Stimulated activated CD4-positive, alpha-beta T cell treated with anti-CD3 and anti-CD28 coated beads, TNF-alpha, amount 100 ng/mL, for 48 hours (primary cell): ENCODE measurements around the gene UFM1.
"Not testable (repeated sequence)": the region's sequence is repeated elsewhere in the genome, so short reads cannot be mapped to it uniquely, and the experiment has no call there.

Source experiments
- DNase-seq, 3 donors: peaks; one replicate each; pipeline ENCODE4 v3.0.0-alpha.2; 2020; ENCODE audit warnings: low read depth in 3 of 3

The UFM1 gene

DNA sequence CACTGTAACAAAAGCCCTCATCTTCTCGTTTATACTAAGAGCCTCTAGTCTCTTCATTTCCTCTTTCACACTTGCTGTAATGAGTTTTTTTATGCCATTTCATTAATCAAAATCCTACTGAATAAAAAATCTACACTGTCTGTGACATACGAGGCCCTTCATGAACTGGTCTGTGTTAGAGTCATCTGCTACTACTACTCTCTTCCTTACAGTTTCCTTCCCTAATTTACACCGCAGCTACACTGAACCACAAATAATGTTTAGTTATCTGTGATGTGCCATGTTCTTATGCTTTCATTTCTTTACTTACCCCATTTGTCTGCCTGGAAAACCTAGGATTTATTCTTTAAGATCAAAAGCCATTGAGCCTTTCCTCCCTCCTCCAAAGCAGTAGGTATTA is 16.0 kb downstream of the UFM1 start:
- no peak for DNase-seq

DNA sequence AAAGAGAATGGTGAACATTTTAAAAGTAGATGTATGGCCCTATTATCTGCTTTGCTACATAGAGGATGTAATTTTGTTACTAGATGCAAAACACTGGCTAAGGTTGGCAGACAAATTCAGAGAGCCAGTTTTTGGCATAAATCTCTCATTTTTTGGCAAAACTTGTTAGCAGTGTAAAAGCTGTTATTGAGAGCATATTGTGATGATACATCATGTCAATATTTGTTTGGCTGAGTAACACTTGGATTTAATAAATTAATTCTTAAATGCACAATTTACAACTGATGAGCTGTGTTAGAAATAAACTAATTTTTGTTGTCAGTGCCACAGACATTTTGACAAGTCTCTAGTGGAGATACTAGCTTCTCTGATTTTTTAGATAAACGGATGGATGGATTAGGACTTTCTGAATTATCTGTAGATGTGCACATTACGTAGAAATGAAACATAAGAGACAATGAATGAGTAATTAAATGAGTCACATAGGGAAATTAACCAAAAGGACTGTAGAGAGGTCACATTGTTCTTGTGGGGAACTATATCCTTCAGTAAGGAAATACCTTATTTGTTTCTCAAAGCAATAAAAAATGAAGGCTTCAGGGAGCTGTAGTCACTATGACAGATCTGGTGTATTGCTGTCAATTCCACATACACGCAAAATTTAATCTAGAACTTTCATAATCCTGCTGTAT is 17.4 kb downstream of the UFM1 start:
- no peak for DNase-seq

GRCh38 chr13:38369058-38369457 is 19.4 kb downstream of the UFM1 start:
- DNase-seq, result no peak

DNA sequence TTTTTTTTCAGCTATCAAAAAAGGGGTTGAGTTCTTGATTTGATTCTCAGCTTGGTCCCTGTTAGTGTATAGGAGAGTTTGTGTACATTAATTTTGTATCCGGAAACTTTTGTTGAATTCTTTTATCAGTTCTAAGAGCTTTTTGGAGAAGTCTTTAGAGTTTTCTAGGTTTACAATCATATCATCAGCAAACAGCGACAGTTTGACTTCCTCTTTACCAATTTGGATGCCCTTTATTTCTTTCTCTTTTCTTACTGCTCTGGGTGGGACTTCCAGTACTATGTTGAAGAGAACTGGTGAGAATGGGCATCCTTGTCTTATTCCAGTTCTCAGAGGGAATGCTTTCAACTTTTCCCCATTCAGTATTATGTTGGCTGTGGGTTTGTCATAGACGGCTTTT is 20.4 kb downstream of the UFM1 start:
- not testable (repeated sequence) for DNase-seq

DNA sequence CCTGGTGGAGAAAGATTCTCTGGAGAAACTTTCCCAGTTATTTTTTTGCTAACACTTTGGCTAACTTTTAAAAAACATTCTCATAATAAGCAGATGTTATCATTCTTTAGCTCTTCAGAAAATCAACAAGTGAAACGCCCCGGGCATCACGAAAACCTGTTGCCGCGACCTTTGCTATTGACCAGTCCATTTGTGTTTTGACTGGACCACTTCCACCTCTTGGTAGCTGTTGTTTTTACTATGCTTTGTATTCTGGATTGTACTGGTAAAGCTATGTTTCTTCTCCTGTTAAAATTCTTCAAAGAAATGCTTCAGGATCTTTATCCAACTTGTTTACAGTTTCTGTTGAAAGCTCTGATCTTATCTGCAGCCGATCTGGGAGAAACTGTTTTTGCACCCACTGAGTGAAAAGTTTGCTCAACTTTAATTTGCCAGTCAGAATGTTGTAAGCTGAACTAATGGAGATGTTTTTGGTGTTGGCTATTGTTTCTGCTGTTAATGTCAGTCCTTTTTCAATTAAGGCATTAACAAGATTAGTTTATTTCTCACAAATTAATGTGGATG is 23.3 kb downstream of the UFM1 start:
- DNase-seq, result no peak

GRCh38 chr13:38376546-38376945 is 26.9 kb downstream of the UFM1 start:
- DNase-seq, result no peak

- no peak for DNase-seq
These were observed 32.2 kb downstream of the UFM1 start for GRCh38 chr13:38381890-38382289.

- no peak for DNase-seq
These were observed 33.3 kb downstream of the UFM1 start for GRCh38 chr13:38382946-38383345.

GRCh38 chr13:38384171-38384570 is 34.5 kb downstream of the UFM1 start:
- no peak for DNase-seq

DNA sequence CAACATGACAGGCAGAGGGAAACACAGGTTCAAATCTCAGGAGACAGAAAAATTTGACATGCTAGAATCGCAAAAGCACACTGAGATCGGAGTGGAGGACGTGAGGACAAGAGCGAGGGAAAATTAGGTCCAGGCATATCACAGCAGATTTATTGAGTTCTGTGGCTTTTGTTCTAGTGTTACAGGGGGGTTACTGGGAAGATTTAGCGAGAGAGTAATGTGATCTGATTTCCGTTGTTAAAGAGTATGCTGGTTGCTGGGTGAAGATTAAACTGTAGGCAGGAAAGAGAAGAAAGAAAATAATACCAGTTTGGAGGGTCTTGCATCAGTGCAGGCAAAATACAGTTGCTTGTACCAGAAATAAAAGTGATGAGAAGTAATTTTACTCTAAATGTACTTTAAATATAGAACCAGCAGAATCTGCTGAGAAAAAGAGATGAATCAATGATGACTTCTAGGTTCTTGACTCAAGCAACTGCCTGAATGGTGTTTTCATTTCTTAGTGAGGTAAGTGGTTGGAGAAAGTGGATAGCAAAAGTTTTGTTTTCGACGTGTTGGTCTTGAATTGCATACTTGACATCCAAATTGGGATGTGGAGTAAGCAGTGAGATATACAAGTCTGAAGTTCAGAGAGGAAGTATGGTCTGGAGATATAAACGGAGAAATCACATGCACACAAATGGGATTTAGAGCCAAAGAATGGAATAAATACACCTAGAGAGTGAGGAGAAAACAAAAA is 35.7 kb downstream of the UFM1 start:
- no peak for DNase-seq

GRCh38 chr13:38386421-38386820 is 36.8 kb downstream of the UFM1 start:
- DNase-seq, result no peak

DNA sequence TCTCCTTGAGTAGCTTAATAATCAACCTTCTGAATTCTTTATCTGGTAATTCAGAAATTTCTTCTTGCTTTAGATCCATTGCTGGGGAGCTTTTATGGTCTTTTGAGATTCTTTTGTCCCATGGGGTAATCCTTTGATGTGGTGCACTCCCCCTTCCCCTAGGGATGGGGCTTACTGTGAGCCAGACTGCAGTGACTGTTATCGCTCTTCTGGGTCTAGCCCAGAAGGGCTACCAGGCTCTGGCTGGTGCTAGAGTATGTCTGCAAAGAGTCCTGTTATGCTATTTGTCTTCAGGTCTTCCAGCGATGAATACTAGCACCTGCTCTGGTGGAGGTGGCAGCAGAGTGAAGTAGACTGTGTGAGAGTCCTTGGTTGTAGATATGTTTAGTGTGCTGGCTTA is 41.7 kb downstream of the UFM1 start:
- DNase-seq, result no peak

DNA sequence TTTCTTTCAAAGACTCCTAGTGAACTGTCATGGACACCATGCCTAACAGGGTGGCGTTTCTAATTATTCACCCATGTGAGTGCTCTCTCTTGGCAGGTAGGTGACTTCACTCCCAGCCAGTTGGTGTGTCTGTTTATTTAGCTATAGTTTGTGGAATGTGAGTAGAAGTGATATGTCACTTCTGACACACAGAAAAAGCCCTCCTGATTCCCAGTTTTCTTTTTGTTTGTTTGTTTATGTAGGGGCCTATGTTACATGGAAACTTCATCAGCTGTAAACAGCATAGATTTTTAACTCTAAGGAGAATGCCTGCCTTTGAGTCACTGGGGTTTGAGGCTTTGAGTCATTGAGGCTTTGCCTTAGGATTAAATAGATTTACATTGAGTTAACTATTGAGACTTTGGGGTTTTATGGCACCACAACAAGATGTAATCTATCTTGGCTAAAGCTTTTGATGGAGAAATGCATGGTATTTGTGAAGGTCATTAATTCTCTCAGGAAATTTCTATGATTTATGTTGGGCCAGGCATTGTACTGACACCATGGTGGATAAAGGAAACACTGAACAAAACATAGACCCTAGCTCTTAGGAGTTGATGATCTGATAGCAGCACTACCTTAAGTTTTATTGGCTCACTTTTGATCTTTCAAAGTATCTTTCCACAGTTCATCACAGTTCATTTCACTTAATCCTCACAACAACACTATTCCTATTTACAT is 45.3 kb downstream of the UFM1 start:
- no peak for DNase-seq

DNA sequence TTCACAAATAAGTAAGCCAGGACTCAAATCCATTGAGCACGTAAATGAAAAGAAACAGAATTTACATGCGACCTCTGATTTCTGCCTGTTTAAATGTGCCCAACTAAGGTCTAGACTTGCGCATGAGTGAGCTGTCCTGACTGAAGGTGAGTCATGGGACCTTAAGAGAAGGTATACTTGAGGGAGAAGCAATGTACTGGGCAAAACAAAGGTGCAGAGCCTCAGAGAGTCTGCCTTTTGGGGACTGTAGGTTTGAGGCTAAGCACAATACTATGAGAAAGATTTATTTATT is 45.8 kb downstream of the UFM1 start:
- DNase-seq, result no peak

GRCh38 chr13:38398711-38399493 is 49.3 kb downstream of the UFM1 start:
- no peak for DNase-seq

- no peak for DNase-seq
These were observed 49.9 kb downstream of the UFM1 start for GRCh38 chr13:38399535-38399934.

DNA sequence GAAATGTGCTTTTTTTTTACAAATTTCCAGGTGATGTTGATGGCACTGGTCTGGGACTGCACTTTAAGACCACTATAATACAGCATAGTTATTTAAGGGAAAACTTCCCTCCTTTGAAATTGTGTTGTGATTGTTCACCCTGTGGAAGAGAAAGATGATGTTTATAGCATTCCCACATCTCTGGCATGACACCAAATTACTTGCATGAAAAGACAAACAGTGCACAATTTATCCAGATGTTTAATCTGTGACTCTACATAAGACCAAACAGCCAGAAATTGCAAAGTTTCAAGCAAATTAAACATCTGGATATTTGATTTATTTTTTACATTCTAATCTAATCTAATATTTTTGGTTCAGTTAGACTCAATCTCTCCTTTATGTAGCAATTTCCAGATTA is 51.6 kb downstream of the UFM1 start:
- no peak for DNase-seq

DNA sequence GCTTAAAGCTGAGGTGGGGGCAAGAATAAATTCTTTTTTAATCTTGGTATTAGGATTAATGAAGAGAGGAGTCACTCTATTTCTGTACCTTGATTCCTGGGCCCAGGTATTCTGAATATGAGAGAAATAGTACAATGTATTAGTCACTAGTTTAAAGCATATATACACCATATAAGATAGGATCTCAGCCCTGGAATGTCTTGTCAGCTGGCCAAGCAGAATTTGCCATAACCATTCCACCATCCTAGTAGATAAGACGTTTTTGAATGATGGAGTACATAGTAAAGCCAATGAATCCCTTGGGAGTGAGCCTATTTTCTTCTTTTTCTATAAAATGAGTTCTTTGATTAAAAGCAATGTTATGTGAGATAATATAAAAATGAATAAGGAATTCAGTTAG is 55.6 kb downstream of the UFM1 start:
- no peak for DNase-seq

DNA sequence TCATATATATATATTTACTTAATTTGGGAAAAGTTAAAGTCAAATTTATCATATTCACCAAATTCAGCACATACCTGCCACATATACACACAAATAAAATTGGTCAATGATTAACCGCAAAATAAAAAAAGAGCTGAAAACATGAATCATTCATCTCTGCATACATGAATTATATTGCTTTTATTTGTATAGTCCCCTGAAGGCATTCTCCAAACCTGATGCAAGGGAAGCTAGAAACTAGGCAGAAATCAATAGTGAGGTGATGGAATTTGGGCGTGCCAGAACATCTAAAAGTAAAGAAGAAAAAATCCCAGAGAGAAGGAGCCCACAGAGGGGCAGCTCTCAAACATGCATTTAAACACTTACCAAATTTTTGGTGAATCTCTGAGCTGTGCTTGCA is 60.1 kb downstream of the UFM1 start:
- DNase-seq, result no peak

DNA sequence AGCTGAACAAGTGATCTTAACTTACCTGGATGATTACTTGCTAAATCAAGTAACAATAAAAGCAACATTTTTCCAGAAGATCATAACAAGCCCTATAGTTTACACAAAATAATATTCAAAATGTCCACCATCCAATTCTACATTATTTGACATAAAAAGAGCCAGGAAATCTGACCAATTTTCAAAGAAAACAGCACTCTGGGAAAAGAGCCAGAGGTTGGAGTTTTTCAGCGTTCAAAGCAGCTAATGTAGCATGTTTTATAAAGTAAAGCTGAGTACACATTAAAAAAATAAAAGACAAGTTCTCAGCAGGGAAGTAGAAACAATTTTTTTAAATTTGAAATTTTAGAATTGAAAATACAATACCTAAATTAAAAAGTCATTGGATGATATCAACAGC is 62.6 kb downstream of the UFM1 start:
- DNase-seq, result no peak
